Hematopoietic multipotent progenitor cell (in vitro differentiated cells): ENCODE measurements around the gene TUBG2. TPM values are rescaled to one million over a fixed set of nuclear protein-coding genes. Genes with fewer than 3 reads are reported as not detected.

Experiments
- DNase-seq, 3 donors: peaks; one replicate each; pipeline ENCODE4 v3.0.0-alpha.2; 2011 to 2015; ENCODE audit warnings: low read depth in 2 of 3, low spot score in 2 of 3
- total RNA-seq: library from RNA; depleted of rRNA; stranded (reverse); fragments of >200 nt; gene quantifications from one replicate; pipeline ENCODE4 v1.2.3, GENCODE V29; 2012

TUBG2 gene
- total RNA-seq, 1 donor: 5.4 TPM

GRCh38 chr17:42675965-42676423 is 16.9 kb downstream of the TUBG2 start:
- DNase-seq: no peak

- no peak for DNase-seq
Measured at GRCh38 chr17:42676424-42677011, 17.4 kb downstream of the TUBG2 start, which contains the start of gene PLEKHH3. TSS of gene PLEKHH3 (minus strand) at chr17:42676994. CDS start at chr17:42676563, 431 bp downstream.

- DNase-seq: peak; percentile 96 to 99 (median 99)
Measured at GRCh38 chr17:42677012-42677857, 18.2 kb downstream of the TUBG2 start.

GRCh38 chr17:42677921-42678781 is 19.1 kb downstream of the TUBG2 start:
- peak in 2 of 3 donors; percentile 76 for DNase-seq

- peak in 1 of 3 donors; percentile 41 for DNase-seq
Measured at GRCh38 chr17:42678951-42679491, 19.9 kb downstream of the TUBG2 start.

GRCh38 chr17:42679492-42680330 is 20.6 kb downstream of the TUBG2 start:
- DNase-seq: peak in 2 of 3 donors; percentile 77 to 80

GRCh38 chr17:42680331-42680808 is 21.3 kb downstream of the TUBG2 start:
- no peak for DNase-seq

GRCh38 chr17:42681976-42682721 is 23.1 kb downstream of the TUBG2 start, which contains the start of gene CNTNAP1:
TSS of gene CNTNAP1 (plus strand) at chr17:42682531. CDS start at chr17:42682830, 299 bp downstream.
- DNase-seq: no peak

GRCh38 chr17:42682722-42683403 is 23.8 kb downstream of the TUBG2 start:
- DNase-seq: peak in 1 of 3 donors; percentile 56

- peak in 1 of 3 donors; percentile 46 for DNase-seq
Measured at GRCh38 chr17:42683407-42684034, 24.4 kb downstream of the TUBG2 start.

GRCh38 chr17:42684929-42685556 is 26.0 kb downstream of the TUBG2 start:
- DNase-seq: no peak

- no peak for DNase-seq
Measured at GRCh38 chr17:42685831-42686230, 26.7 kb downstream of the TUBG2 start.

- no peak for DNase-seq
Measured at GRCh38 chr17:42686520-42687128, 27.5 kb downstream of the TUBG2 start.

GRCh38 chr17:42687707-42688320 is 28.7 kb downstream of the TUBG2 start:
- no peak for DNase-seq

- no peak for DNase-seq
Measured at GRCh38 chr17:42690596-42690995, 31.5 kb downstream of the TUBG2 start.

- no peak for DNase-seq
Measured at GRCh38 chr17:42691021-42691545, 32.0 kb downstream of the TUBG2 start.
